Measurements from ENCODE around the gene CASZ1. TPM values are rescaled to one million over a fixed set of nuclear protein-coding genes. Genes with fewer than 3 reads are reported as not detected.
A peak's percentile ranks its signal among the peaks of the same experiment; 100 is the strongest.

The CASZ1 gene
- total and polyA plus RNA-seq, 4 donors, result 3.4 to 39.0 (median 13.8) TPM

- intact Hi-C loops (cut with DNase I), result no loop called here
- ATAC-seq (ENCODE audit: low FRiP score) (no peak), DNase-seq (no peak)
- H3K36me3 ChIP-seq (ENCODE audit: control insufficient read depth in 1 of 2, insufficient read depth in 2 of 2, low read length in 1 of 2), result no peaks in the 10 kb centered on the region
- no peak overlapping the region for H3K27ac ChIP-seq (ENCODE audit: low read depth in 1 of 2, low read length in 2 of 2)
- no peak overlapping the region for H3K4me3 ChIP-seq (ENCODE audit: low read length in 2 of 2)
- no peaks in the 10 kb centered on the region for H3K4me1 ChIP-seq (ENCODE audit: control insufficient read depth in 1 of 2, insufficient read depth in 2 of 2, low read length in 2 of 2)
- WGBS, 2 donors, result 28 to 38% methylated on average over 22 to 24 of the region's 24 CpGs
- H3K9me3 ChIP-seq (ENCODE audit: control insufficient read depth, low read length), result no peaks in the 10 kb centered on the region
- H3K27me3 ChIP-seq (ENCODE audit: control insufficient read depth in 1 of 2, insufficient read depth in 2 of 2, low read length in 1 of 2), result no peaks in the 10 kb centered on the region
Measured at GRCh38 chr1:10734962-10735544, 61.4 kb downstream of the CASZ1 start.

DNA sequence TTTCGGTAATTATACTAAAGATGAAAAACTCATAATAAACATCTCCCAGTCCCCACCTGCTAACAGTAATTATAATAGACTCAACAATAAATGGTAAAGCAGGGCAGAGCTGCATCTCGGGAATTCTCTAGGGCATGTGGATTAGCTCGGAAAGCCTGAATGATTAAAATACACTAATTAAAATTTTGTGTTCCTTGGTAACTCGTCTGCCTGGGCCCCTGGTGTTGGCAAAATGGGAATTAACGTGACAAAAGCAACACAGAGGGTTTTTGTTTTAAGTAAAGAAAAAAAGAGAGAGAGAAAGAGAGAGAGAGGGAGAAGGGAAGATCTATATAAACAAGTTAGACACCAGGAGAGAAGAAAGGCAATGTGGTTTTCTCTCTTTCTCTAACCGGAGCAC, 62.1 kb downstream of the CASZ1 start:
- H3K9me3 ChIP-seq (ENCODE audit: control insufficient read depth, low read length), result no peaks in the 10 kb centered on the region
- H3K27me3 ChIP-seq (ENCODE audit: control insufficient read depth in 1 of 2, insufficient read depth in 2 of 2, low read length in 1 of 2), result no peaks in the 10 kb centered on the region
- no peaks in the 10 kb centered on the region for H3K36me3 ChIP-seq (ENCODE audit: control insufficient read depth in 1 of 2, insufficient read depth in 2 of 2, low read length in 1 of 2)
- no peak for DNase-seq
- no peak overlapping the region for H3K4me3 ChIP-seq (ENCODE audit: low read length in 2 of 2)
- no peaks in the 10 kb centered on the region for H3K4me1 ChIP-seq (ENCODE audit: control insufficient read depth in 1 of 2, insufficient read depth in 2 of 2, low read length in 2 of 2)
- ATAC-seq (ENCODE audit: low FRiP score), result no peak
- WGBS, 2 donors, result 87 to 88% methylated on average over 6 of the region's 6 CpGs
- intact Hi-C loops (cut with DNase I), result no loop called here
- no peak overlapping the region for H3K27ac ChIP-seq (ENCODE audit: low read depth in 1 of 2, low read length in 2 of 2)

- ATAC-seq (ENCODE audit: low FRiP score), result no peak
Measured at GRCh38 chr1:10733474-10734366, 62.7 kb downstream of the CASZ1 start.

DNA sequence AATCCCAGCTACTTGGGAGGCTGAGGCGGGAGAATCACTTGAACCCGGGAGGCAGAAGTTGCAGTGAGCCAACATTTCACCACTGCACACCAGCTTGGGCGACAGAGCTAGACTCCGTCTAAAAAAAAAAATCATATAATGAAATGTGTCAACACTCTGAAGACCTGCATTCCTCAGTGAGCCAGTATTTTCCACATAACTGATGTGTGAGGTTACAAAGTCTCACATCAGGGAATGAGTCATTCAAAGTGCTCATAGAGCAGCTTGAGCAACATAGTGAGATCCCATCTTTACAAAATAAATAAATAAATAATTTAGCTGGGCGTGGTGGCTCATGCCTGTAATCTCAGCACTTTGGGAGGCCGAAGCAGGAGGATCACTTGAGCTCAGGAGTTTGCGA, 65.5 kb downstream of the CASZ1 start:
- DNase-seq (no peak), ATAC-seq (ENCODE audit: low FRiP score) (no peak)
- H3K27me3 ChIP-seq (ENCODE audit: control insufficient read depth in 1 of 2, insufficient read depth in 2 of 2, low read length in 1 of 2), result no peaks in the 10 kb centered on the region
- H3K36me3 ChIP-seq (ENCODE audit: control insufficient read depth in 1 of 2, insufficient read depth in 2 of 2, low read length in 1 of 2), result no peaks in the 10 kb centered on the region
- intact Hi-C loops (cut with DNase I), result no loop called here
- no peak overlapping the region for H3K27ac ChIP-seq (ENCODE audit: low read depth in 1 of 2, low read length in 2 of 2)
- 72 to 82% methylated on average over 7 of the region's 7 CpGs for WGBS, 2 donors
- no peaks in the 10 kb centered on the region for H3K4me1 ChIP-seq (ENCODE audit: control insufficient read depth in 1 of 2, insufficient read depth in 2 of 2, low read length in 2 of 2)
- no peak overlapping the region for H3K4me3 ChIP-seq (ENCODE audit: low read length in 2 of 2)
- no peaks in the 10 kb centered on the region for H3K9me3 ChIP-seq (ENCODE audit: control insufficient read depth, low read length)

More at GRCh38 chr1:10733474-10734366, 62.7 kb downstream of the CASZ1 start:
- intact Hi-C loops (cut with DNase I), result no loop called here
- no peak overlapping the region for H3K4me3 ChIP-seq (ENCODE audit: low read length in 2 of 2)
- no peaks in the 10 kb centered on the region for H3K36me3 ChIP-seq (ENCODE audit: control insufficient read depth in 1 of 2, insufficient read depth in 2 of 2, low read length in 1 of 2)
- H3K27ac ChIP-seq (ENCODE audit: low read depth in 1 of 2, low read length in 2 of 2), result no peak overlapping the region
- 82 to 87% methylated on average over 11 of the region's 11 CpGs for WGBS, 2 donors
- no peak for DNase-seq
- H3K27me3 ChIP-seq (ENCODE audit: control insufficient read depth in 1 of 2, insufficient read depth in 2 of 2, low read length in 1 of 2), result no peaks in the 10 kb centered on the region
- H3K9me3 ChIP-seq (ENCODE audit: control insufficient read depth, low read length), result no peaks in the 10 kb centered on the region
- no peaks in the 10 kb centered on the region for H3K4me1 ChIP-seq (ENCODE audit: control insufficient read depth in 1 of 2, insufficient read depth in 2 of 2, low read length in 2 of 2)

GRCh38 chr1:10728595-10729410, 67.6 kb downstream of the CASZ1 start:
- DNase-seq (no peak), ATAC-seq (ENCODE audit: low FRiP score) (no peak)
- no peaks in the 10 kb centered on the region for H3K9me3 ChIP-seq (ENCODE audit: control insufficient read depth, low read length)
- H3K4me1 ChIP-seq (ENCODE audit: control insufficient read depth in 1 of 2, insufficient read depth in 2 of 2, low read length in 2 of 2), result no peaks in the 10 kb centered on the region
- H3K27ac ChIP-seq (ENCODE audit: low read depth in 1 of 2, low read length in 2 of 2), result no peak overlapping the region
- no peaks in the 10 kb centered on the region for H3K27me3 ChIP-seq (ENCODE audit: control insufficient read depth in 1 of 2, insufficient read depth in 2 of 2, low read length in 1 of 2)
- no peaks in the 10 kb centered on the region for H3K36me3 ChIP-seq (ENCODE audit: control insufficient read depth in 1 of 2, insufficient read depth in 2 of 2, low read length in 1 of 2)
- 85 to 90% methylated on average over 30 to 31 of the region's 31 CpGs for WGBS, 2 donors
- intact Hi-C loops (cut with DNase I), result no loop called here
- H3K4me3 ChIP-seq (ENCODE audit: low read length in 2 of 2), result no peak overlapping the region

DNA sequence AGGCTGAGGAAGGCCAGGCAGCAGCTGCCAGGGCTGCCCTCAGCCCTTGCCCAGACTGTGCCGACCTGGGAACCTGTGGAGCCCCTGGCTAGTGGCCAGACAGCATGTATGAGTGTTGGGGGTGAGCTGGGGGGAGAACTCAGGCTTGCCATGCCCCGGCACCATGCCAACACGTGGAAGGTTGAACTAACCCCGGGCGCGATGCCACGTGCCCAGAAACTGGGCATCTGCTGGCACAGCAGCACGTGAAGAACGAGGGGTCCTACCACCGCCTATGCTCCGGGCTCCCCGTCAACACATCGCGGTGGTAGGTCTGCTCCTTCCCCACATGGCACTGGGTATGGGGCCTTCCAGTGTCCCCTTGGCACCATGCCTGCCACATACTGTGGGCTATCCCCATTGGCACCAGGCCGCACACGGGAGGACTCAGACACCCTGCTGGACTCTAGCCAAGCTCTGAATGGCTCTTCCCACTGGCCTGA, 68.7 kb downstream of the CASZ1 start:
- Histone ChIP-seq H3K36me3 (ENCODE audit: control insufficient read depth in 1 of 2, insufficient read depth in 2 of 2, low read length in 1 of 2) (no peaks in the 10 kb centered on the region), H3K4me3 (ENCODE audit: low read length in 2 of 2) (no peak overlapping the region), H3K27ac (ENCODE audit: low read depth in 1 of 2, low read length in 2 of 2) (no peak overlapping the region), H3K27me3 (ENCODE audit: control insufficient read depth in 1 of 2, insufficient read depth in 2 of 2, low read length in 1 of 2) (no peaks in the 10 kb centered on the region), H3K9me3 (ENCODE audit: control insufficient read depth, low read length) (no peaks in the 10 kb centered on the region), H3K4me1 (ENCODE audit: control insufficient read depth in 1 of 2, insufficient read depth in 2 of 2, low read length in 2 of 2) (no peaks in the 10 kb centered on the region)
- intact Hi-C loops (cut with DNase I), result no loop called here
- WGBS, 2 donors, result 46 to 56% methylated on average over 16 of the region's 16 CpGs
- DNase-seq (no peak), ATAC-seq (ENCODE audit: low FRiP score) (no peak)

DNA sequence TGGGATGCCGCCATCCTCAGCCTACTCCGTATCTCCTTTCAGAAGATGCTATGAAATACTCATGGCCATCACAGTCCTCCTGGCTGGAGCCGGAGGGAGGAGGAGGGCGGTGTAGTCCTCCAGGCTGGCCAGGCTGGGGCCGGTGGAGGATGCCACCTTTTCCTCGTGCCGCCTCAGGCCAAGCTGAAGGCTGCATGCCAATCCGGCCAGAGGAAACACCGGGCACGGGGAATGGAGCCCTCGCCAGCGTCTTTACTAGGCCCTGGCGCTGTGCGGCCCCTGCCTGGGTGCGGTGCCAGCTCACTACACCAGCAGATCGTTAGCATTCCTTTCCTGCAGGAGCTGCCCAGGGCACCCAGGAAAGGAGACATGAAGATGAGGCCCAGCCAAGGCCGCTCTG, 70.1 kb downstream of the CASZ1 start:
- H3K4me1 ChIP-seq (ENCODE audit: control insufficient read depth in 1 of 2, insufficient read depth in 2 of 2, low read length in 2 of 2), result no peaks in the 10 kb centered on the region
- WGBS, 2 donors, result 32% methylated on average over 17 of the region's 17 CpGs
- H3K36me3 ChIP-seq (ENCODE audit: control insufficient read depth in 1 of 2, insufficient read depth in 2 of 2, low read length in 1 of 2), result no peaks in the 10 kb centered on the region
- H3K9me3 ChIP-seq (ENCODE audit: control insufficient read depth, low read length), result no peaks in the 10 kb centered on the region
- no peak overlapping the region for H3K27ac ChIP-seq (ENCODE audit: low read depth in 1 of 2, low read length in 2 of 2)
- intact Hi-C loops (cut with DNase I), result no loop called here
- ATAC-seq (ENCODE audit: low FRiP score) (no peak), DNase-seq (peak; percentile 79 to 88)
- no peak overlapping the region for H3K4me3 ChIP-seq (ENCODE audit: low read length in 2 of 2)
- no peaks in the 10 kb centered on the region for H3K27me3 ChIP-seq (ENCODE audit: control insufficient read depth in 1 of 2, insufficient read depth in 2 of 2, low read length in 1 of 2)

- peak overlapping the region in 1 of 2 donors; percentile 53 for H3K27ac ChIP-seq (ENCODE audit: low read depth in 1 of 2, low read length in 2 of 2)
- no peaks in the 10 kb centered on the region for H3K27me3 ChIP-seq (ENCODE audit: control insufficient read depth in 1 of 2, insufficient read depth in 2 of 2, low read length in 1 of 2)
- H3K36me3 ChIP-seq (ENCODE audit: control insufficient read depth in 1 of 2, insufficient read depth in 2 of 2, low read length in 1 of 2), result no peaks in the 10 kb centered on the region
- WGBS, 2 donors, result 9 to 15% methylated on average over 21 of the region's 21 CpGs
- no peaks in the 10 kb centered on the region for H3K9me3 ChIP-seq (ENCODE audit: control insufficient read depth, low read length)
- peak; percentile 80 to 93 for DNase-seq
- intact Hi-C loops (cut with DNase I), result no loop called here
- H3K4me3 ChIP-seq (ENCODE audit: low read length in 2 of 2), result no peak overlapping the region
- ATAC-seq (ENCODE audit: low FRiP score), result peak; percentile 74
- H3K4me1 ChIP-seq (ENCODE audit: control insufficient read depth in 1 of 2, insufficient read depth in 2 of 2, low read length in 2 of 2), result no peaks in the 10 kb centered on the region
Measured at GRCh38 chr1:10724948-10725847, 71.2 kb downstream of the CASZ1 start.

All from aorta (tissue), 5 donors.